NCI-H2196 (cell line): Measurements from ENCODE around the gene SPAG6.
"Not testable (repeated sequence)": the region's sequence is repeated elsewhere in the genome, so short reads cannot be mapped to it uniquely, and the experiment has no call there.

Experiments used
- DNase-seq: peaks from one replicate; lab custom pipeline; 2025; ENCODE audit not compliant: unreplicated experiment; lab: John Stamatoyannopoulos, UW

The SPAG6 gene

GRCh38 chr10:22370320-22370719 is 25.0 kb downstream of the SPAG6 start:
- no peak for DNase-seq

GRCh38 chr10:22372298-22372697 is 27.0 kb downstream of the SPAG6 start:
- DNase-seq = no peak

GRCh38 chr10:22372917-22373316 is 27.6 kb downstream of the SPAG6 start:
- no peak for DNase-seq

- no peak for DNase-seq
Measured at GRCh38 chr10:22374489-22375126, 29.3 kb downstream of the SPAG6 start.

- no peak for DNase-seq
Measured at GRCh38 chr10:22379059-22379458, 33.8 kb downstream of the SPAG6 start.

- no peak for DNase-seq
Measured at GRCh38 chr10:22381262-22381661, 36.0 kb downstream of the SPAG6 start.

- DNase-seq = no peak
Measured at GRCh38 chr10:22386503-22386902, 41.2 kb downstream of the SPAG6 start.

GRCh38 chr10:22389856-22390589 is 44.7 kb downstream of the SPAG6 start:
- no peak for DNase-seq

- no peak for DNase-seq
Measured at GRCh38 chr10:22391600-22391999, 46.3 kb downstream of the SPAG6 start.

- not testable (repeated sequence) for DNase-seq
Measured at GRCh38 chr10:22396195-22396594, 50.9 kb downstream of the SPAG6 start.

- not testable (repeated sequence) for DNase-seq
Measured at GRCh38 chr10:22406916-22407315, 61.6 kb downstream of the SPAG6 start.

- DNase-seq = no peak
Measured at GRCh38 chr10:22410394-22410793, 65.1 kb downstream of the SPAG6 start.

GRCh38 chr10:22410846-22411245 is 65.5 kb downstream of the SPAG6 start:
- DNase-seq = no peak

- DNase-seq = no peak
Measured at GRCh38 chr10:22414146-22414545, 68.8 kb downstream of the SPAG6 start.

- no peak for DNase-seq
Measured at GRCh38 chr10:22415072-22415471, 69.8 kb downstream of the SPAG6 start.

- no peak for DNase-seq
Measured at GRCh38 chr10:22417736-22418268, 72.5 kb downstream of the SPAG6 start.

- DNase-seq = no peak
Measured at GRCh38 chr10:22420787-22421517, 75.7 kb downstream of the SPAG6 start.

- DNase-seq = no peak
Measured at GRCh38 chr10:22426653-22427052, 81.4 kb downstream of the SPAG6 start.

GRCh38 chr10:22427101-22427500 is 81.8 kb downstream of the SPAG6 start:
- DNase-seq = no peak

GRCh38 chr10:22427890-22428571 is 82.7 kb downstream of the SPAG6 start:
- peak; percentile 21 for DNase-seq

GRCh38 chr10:22429146-22429545 is 83.8 kb downstream of the SPAG6 start:
- no peak for DNase-seq
